GM18873 (cell line): ENCODE measurements around the gene ADTRP.
"Not testable (repeated sequence)": the region's sequence is repeated elsewhere in the genome, so short reads cannot be mapped to it uniquely, and the experiment has no call there.

Source experiments
- ATAC-seq: cut with Tn5 transposase; IDR thresholded peaks from one replicate; pipeline ENCODE4 v1.9.1; 2021; ENCODE audit warnings: mild to moderate bottlenecking, moderate library complexity, moderate number of reproducible peaks; ENCODE audit not compliant: unreplicated experiment, low FRiP score

The ADTRP gene

GRCh38 chr6:11804135-11804534 lies 25.5 kb upstream of the ADTRP start:
- no peak for ATAC-seq

GRCh38 chr6:11803591-11803971 lies 25.0 kb upstream of the ADTRP start:
- no peak for ATAC-seq

GRCh38 chr6:11802886-11803590 lies 24.4 kb upstream of the ADTRP start:
- no peak for ATAC-seq

GRCh38 chr6:11800531-11800930 lies 21.9 kb upstream of the ADTRP start:
- ATAC-seq = not testable (repeated sequence)

- no peak for ATAC-seq
These were observed 19.9 kb upstream of the ADTRP start for GRCh38 chr6:11798538-11798937.

GRCh38 chr6:11798096-11798495 lies 19.5 kb upstream of the ADTRP start:
- ATAC-seq = no peak

GRCh38 chr6:11796829-11797228 lies 18.2 kb upstream of the ADTRP start:
- ATAC-seq = no peak

GRCh38 chr6:11795403-11795802 lies 16.8 kb upstream of the ADTRP start:
- no peak for ATAC-seq

GRCh38 chr6:11793277-11793676 lies 14.7 kb upstream of the ADTRP start:
- ATAC-seq = no peak

GRCh38 chr6:11791354-11792107 lies 12.9 kb upstream of the ADTRP start:
- no peak for ATAC-seq

- no peak for ATAC-seq
These were observed 11.1 kb upstream of the ADTRP start for GRCh38 chr6:11789744-11790143.

- no peak for ATAC-seq
These were observed 9.4 kb upstream of the ADTRP start for GRCh38 chr6:11788043-11788442.

GRCh38 chr6:11785774-11786579 lies 7.4 kb upstream of the ADTRP start:
- peak; percentile 86 for ATAC-seq

GRCh38 chr6:11785415-11785773 lies 6.8 kb upstream of the ADTRP start:
- ATAC-seq = peak; percentile 61

- ATAC-seq = no peak
These were observed 5.7 kb upstream of the ADTRP start for GRCh38 chr6:11784341-11784740.

GRCh38 chr6:11783524-11784064 lies 5.0 kb upstream of the ADTRP start:
- ATAC-seq = no peak

GRCh38 chr6:11782524-11782923 lies 3.9 kb upstream of the ADTRP start:
- ATAC-seq = no peak

- ATAC-seq = no peak
These were observed 1.5 kb upstream of the ADTRP start for GRCh38 chr6:11780097-11780428.

GRCh38 chr6:11779329-11780096 lies 910 bp upstream of the ADTRP start:
- no peak for ATAC-seq

GRCh38 chr6:11778036-11778435 lies 567 bp downstream of the ADTRP start:
- no peak for ATAC-seq
